Measurements from ENCODE around the gene VPS33A. TPM values are rescaled to one million over a fixed set of nuclear protein-coding genes. Genes with fewer than 3 reads are reported as not detected.

VPS33A gene
- 29.2 TPM for total RNA-seq

DNA sequence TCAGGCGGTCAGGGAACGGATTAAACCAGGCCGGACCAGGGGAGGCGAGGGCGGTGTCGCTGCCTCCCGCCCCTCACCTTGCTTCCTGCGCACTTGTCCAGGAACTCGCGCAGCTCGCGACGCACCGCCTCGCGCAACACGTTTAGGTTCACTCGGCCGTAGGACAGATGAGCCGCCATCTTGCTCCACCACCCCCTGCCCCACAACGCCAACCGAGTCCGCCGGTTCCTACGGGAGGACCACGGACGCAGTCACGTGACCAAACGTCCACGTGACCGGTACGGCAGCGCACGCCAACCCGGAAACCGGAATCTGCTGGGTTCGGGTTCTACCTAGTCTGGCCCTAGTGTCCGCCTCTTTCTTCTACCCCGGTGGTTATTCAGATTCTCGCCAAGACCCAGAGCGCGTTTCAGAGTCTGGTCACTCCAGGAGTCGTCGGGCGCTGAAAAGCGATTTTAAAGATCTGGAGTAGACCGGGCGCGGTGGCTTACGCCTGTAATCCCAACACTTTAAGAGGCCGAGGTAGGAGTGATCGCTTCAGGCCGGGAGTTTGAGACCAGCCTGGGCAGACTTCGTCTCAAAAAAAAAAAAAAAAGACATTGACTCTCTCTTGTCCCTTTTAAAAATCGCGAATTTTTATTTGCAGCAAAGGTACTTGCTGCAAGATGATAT lies at the start of gene VPS33A:
VPS33A (minus strand) TSS at position 265 of the 672 bp plus-strand sequence; CDS start at position 179, 86 bp downstream.

DNA sequence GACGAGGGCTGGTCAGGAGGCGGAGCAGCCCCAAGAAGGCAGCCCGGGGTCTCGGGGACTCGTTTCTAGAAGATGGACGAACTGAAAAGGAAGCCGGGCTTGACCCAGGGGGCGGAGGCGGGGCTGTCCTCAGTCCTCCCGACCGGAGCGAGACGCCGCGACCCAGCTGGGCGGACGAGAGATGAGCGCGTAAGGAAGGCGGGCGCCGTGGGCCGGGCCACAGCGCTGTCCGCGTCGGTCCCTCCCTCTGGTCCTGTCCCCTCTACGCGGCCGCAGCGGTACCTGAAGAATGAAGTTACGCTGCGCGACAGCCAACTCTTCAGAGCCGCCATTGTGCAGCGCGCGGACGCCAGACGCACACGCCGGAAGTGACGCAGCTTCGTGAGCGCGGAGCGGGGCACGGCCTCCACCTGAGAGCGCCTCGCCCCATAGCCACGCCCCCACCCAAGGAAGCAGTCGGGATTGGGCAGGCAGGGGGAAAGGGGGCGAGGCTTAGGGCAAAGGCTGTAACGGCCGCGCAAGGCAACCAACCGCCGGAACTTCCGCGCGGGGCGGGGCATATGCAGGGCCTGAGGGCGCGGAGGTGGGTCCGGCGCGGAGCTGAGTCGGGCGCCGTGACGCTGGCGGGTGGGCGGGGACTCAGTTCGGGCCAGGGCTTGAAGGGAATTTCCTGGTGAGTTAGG lies 40.5 kb downstream of the VPS33A start, which contains the start of gene DIABLO:
DIABLO (minus strand) TSS at position 370 of the 683 bp plus-strand sequence; CDS start at position 332, 38 bp downstream.

DNA sequence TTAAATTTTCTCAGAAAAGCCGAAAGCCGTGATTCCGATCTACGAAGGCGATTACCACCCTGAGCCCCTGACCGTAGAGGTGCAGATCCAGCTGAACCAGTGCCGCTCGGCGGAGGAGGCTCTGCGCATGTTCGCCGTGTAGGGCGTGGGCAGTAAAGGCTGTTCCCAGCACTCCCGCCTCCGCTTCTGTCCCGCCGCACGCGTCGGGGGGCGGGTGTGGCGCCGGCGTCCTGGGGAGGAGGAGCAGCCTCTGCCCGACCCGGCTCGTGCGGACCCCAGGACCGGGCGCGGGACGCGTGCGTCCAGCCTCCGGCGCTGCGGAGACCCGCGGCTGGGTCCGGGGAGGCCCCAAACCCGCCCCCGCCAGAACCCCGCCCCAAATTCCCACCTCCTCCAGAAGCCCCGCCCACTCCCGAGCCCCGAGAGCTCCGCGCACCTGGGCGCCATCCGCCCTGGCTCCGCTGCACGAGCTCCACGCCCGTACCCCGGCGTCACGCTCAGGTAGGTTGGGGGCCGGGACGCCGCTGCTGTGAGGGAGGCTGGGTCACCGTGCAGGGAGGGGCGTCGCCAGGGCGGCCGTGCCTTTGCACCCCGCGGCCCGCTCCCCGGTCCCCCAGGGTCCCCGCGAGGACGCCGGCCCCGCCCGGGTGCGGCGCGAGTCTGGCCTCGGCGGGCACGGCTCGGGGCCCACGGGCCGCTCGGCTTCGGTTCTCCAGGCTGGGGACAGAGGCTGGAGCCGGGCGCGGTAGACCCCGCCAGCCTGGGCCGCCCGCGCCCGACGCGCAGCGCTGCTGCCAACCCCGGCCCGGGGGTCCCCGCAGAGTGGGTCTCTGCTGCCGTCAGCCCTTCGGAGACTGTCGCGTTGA lies 62.8 kb downstream of the VPS33A start, which contains the start of gene B3GNT4:
B3GNT4 (plus strand) TSS at position 409 of the 866 bp plus-strand sequence. CDS start 910 bp downstream, outside the sequence.

DNA sequence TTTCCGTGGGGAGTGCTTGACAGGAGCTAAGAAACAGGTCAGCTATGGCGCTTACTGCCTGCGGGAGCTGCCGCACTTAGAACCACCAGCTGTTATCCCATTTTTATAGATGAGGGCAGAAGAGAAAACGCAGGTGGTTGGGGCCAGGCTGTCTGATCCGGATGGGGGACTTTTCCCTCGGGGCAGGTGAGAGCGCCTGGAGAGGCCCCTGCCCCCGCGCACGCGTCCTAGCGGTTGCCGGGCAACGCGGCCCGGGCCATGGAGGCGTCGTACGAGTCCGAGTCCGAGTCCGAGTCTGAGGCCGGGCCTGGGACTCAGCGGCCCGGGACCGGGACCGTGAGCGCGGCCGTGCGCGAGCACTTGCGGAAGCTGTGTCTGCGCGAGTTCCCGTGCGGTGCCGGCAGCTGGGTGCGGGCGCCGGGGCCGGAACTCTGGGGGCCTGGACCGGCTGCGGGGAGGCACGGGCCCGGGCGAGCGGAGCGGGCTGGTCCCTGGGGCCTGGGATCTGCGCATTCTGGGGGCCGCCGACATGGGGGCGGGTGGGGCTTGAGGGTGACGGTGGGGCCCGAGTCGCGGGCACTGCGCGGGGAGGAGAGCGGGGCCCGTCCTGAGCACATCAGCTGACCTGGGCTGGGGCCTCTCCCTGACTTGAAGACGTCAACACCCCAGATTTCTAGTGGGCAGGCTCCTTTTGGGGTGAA lies 83.3 kb downstream of the VPS33A start, which contains the start of gene LRRC43:
LRRC43 (plus strand) TSS at position 237 of the 701 bp plus-strand sequence; CDS start at position 259, 22 bp downstream.

Other genes starting within 250 kb of the VPS33A start
- 31.6 TPM for gene BCL7A, start 244.6 kb downstream of the VPS33A start, total RNA-seq
- 17.8 TPM for gene MLXIP, start 187.7 kb downstream of the VPS33A start, total RNA-seq
- not detected for gene IL31, start 92.3 kb downstream of the VPS33A start, total RNA-seq
- gene LRRC43, start 83.4 kb downstream of the VPS33A start, total RNA-seq = 1.6 TPM
- 0.88 TPM for gene B3GNT4, start 62.8 kb downstream of the VPS33A start, total RNA-seq
- 66.1 TPM for gene DIABLO, start 40.4 kb downstream of the VPS33A start, total RNA-seq
- 68.9 TPM for gene CLIP1, start 156.2 kb upstream of the VPS33A start, total RNA-seq
- gene ZCCHC8, start 234.4 kb upstream of the VPS33A start, total RNA-seq = 47.8 TPM